Measurements from ENCODE around the gene NAA25.

GRCh38 chr12:112001576-112001975, 107.0 kb downstream of the NAA25 start:
- no peak for TF ChIP-seq CTCF (IDR thresholded peaks at IDR 0.05)
- TF ChIP-seq EP300 (IDR thresholded peaks at IDR 0.05), result no peak

Measured in ovary (tissue), 3 donors.